Activated CD8-positive, alpha-beta memory T cell treated with anti-CD3 and anti-CD28 coated beads, Interleukin-2, amount 10 ng/mL, durations not matched to agents 7 days and 5 days (primary cell): ENCODE data around the gene RBM20. TPM values are rescaled to one million over a fixed set of nuclear protein-coding genes. Genes with fewer than 3 reads are reported as not detected.

ENCODE experiments used
- ATAC-seq: fragments of 150-1000 bp; cut with Tn5 transposase; one replicate; pipeline ENCODE4 v1.10.0; 2021; ENCODE audit warnings: moderate library complexity
- CTCF ChIA-PET: fragments of 350-600 bp; sonication (Branson Sonifier 250); formaldehyde crosslinking; loops from one replicate; lab custom pipeline; 2021; ENCODE audit warnings: antibody characterized with exemption; lab: Charles Lee
- DNase-seq: peaks from one replicate; pipeline ENCODE4 v3.0.0-alpha.2; 2020
- H3K27ac Mint-ChIP-seq: one replicate; pipeline ENCODE4 v1.8.0; 2021; ENCODE audit warnings: mild to moderate bottlenecking, mixed read lengths
- H3K27me3 Mint-ChIP-seq: one replicate; pipeline ENCODE4 v1.8.0; 2021; ENCODE audit warnings: mixed read lengths
- H3K36me3 Mint-ChIP-seq: one replicate; pipeline ENCODE4 v1.8.0; 2021; ENCODE audit warnings: mild to moderate bottlenecking, mixed read lengths
- H3K4me1 Mint-ChIP-seq: one replicate; pipeline ENCODE4 v1.8.0; 2021; ENCODE audit warnings: mixed read lengths
- H3K4me3 Mint-ChIP-seq: one replicate; pipeline ENCODE4 v1.8.0; 2021; ENCODE audit warnings: mild to moderate bottlenecking, moderate library complexity, mixed read lengths
- H3K9me3 Mint-ChIP-seq: one replicate; pipeline ENCODE4 v1.8.0; 2022; ENCODE audit warnings: low read depth, mixed read lengths
- total RNA-seq, 2 experiments: library from RNA; stranded (reverse); gene quantifications; one replicate each; pipeline ENCODE4 v1.2.3, GENCODE V29; 2021

The RBM20 gene
- total RNA-seq, 2 experiments from 2014 or later, result 0.06 to 0.07 TPM

- ATAC-seq (no peak), DNase-seq (no peak)
- H3K9me3 Mint-ChIP-seq, result no peaks in the 10 kb centered on the region
- H3K4me3 Mint-ChIP-seq, result no peak overlapping the region
- CTCF ChIA-PET, result interaction anchor here (1.1 to 2.3 kb wide), 2 partner anchors 9 to 12 kb away, joined by 4 to 10 read pairs; no protein-coding TSS in a partner anchor
- H3K36me3 Mint-ChIP-seq, result no peaks in the 10 kb centered on the region
- no peaks in the 10 kb centered on the region for H3K4me1 Mint-ChIP-seq
- no peak overlapping the region for H3K27ac Mint-ChIP-seq
- no peaks in the 10 kb centered on the region for H3K27me3 Mint-ChIP-seq
Observed at GRCh38 chr10:110791541-110792073, 147.5 kb downstream of the RBM20 start.

- no peaks in the 10 kb centered on the region for H3K4me1 Mint-ChIP-seq
- no peaks in the 10 kb centered on the region for H3K27me3 Mint-ChIP-seq
- DNase-seq (no peak), ATAC-seq (no peak)
- no peak overlapping the region for H3K27ac Mint-ChIP-seq
- H3K36me3 Mint-ChIP-seq, result no peaks in the 10 kb centered on the region
- H3K9me3 Mint-ChIP-seq, result no peaks in the 10 kb centered on the region
- CTCF ChIA-PET, result interaction anchor here (1.0 to 1.3 kb wide), 4 partner anchors 10 to 101 kb away, joined by 3 to 4 read pairs (median 3); no protein-coding TSS in a partner anchor
- H3K4me3 Mint-ChIP-seq, result no peak overlapping the region
Observed at GRCh38 chr10:110792476-110793125, 148.5 kb downstream of the RBM20 start.

GRCh38 chr10:110793128-110793812 is 149.1 kb downstream of the RBM20 start:
- no peak overlapping the region for H3K4me3 Mint-ChIP-seq
- no peaks in the 10 kb centered on the region for H3K36me3 Mint-ChIP-seq
- no peaks in the 10 kb centered on the region for H3K27me3 Mint-ChIP-seq
- ATAC-seq (no peak), DNase-seq (no peak)
- H3K9me3 Mint-ChIP-seq, result no peaks in the 10 kb centered on the region
- CTCF ChIA-PET, result interaction anchor here (1.0 to 2.1 kb wide), 7 partner anchors 11 to 121 kb away, joined by 3 to 5 read pairs (median 4); no protein-coding TSS in a partner anchor
- H3K4me1 Mint-ChIP-seq, result no peaks in the 10 kb centered on the region
- H3K27ac Mint-ChIP-seq, result no peak overlapping the region

GRCh38 chr10:110793886-110794285 is 149.8 kb downstream of the RBM20 start:
- CTCF ChIA-PET, result interaction anchor here (1.3 to 2.1 kb wide), 5 partner anchors 11 to 122 kb away, joined by 3 to 5 read pairs (median 4); no protein-coding TSS in a partner anchor
- Mint-ChIP-seq H3K9me3 (no peaks in the 10 kb centered on the region), H3K36me3 (no peaks in the 10 kb centered on the region), H3K27me3 (no peaks in the 10 kb centered on the region), H3K4me3 (no peak overlapping the region), H3K27ac (no peak overlapping the region), H3K4me1 (peaks cover 4% of the 10 kb centered on the region)
- ATAC-seq (no peak), DNase-seq (no peak)

- no peaks in the 10 kb centered on the region for H3K27me3 Mint-ChIP-seq
- no peak for DNase-seq
Observed at GRCh38 chr10:110794808-110795207, 150.7 kb downstream of the RBM20 start.

GRCh38 chr10:110797416-110797815 is 153.3 kb downstream of the RBM20 start:
- peaks cover 9% of the 10 kb centered on the region for H3K4me1 Mint-ChIP-seq
- no peak overlapping the region for H3K4me3 Mint-ChIP-seq
- H3K36me3 Mint-ChIP-seq, result no peaks in the 10 kb centered on the region
- H3K9me3 Mint-ChIP-seq, result no peaks in the 10 kb centered on the region
- no peak overlapping the region for H3K27ac Mint-ChIP-seq
- DNase-seq (no peak), ATAC-seq (no peak)
- CTCF ChIA-PET, result no interaction called here
- no peaks in the 10 kb centered on the region for H3K27me3 Mint-ChIP-seq

More at GRCh38 chr10:110794808-110795207, 150.7 kb downstream of the RBM20 start:
- ATAC-seq, result no peak
- CTCF ChIA-PET, result interaction anchor here (1.4 to 2.1 kb wide), 3 partner anchors 10 to 123 kb away, joined by 4 to 5 read pairs (median 4); no protein-coding TSS in a partner anchor
- Mint-ChIP-seq H3K9me3 (no peaks in the 10 kb centered on the region), H3K4me1 (peaks cover 4% of the 10 kb centered on the region), H3K4me3 (no peak overlapping the region), H3K36me3 (no peaks in the 10 kb centered on the region), H3K27ac (no peak overlapping the region)

GRCh38 chr10:110798340-110798739 is 154.2 kb downstream of the RBM20 start:
- H3K27ac Mint-ChIP-seq, result no peak overlapping the region
- ATAC-seq (no peak), DNase-seq (no peak)
- H3K4me1 Mint-ChIP-seq, result peaks cover 18% of the 10 kb centered on the region
- no peaks in the 10 kb centered on the region for H3K27me3 Mint-ChIP-seq
- H3K36me3 Mint-ChIP-seq, result no peaks in the 10 kb centered on the region
- CTCF ChIA-PET, result no interaction called here
- no peak overlapping the region for H3K4me3 Mint-ChIP-seq
- H3K9me3 Mint-ChIP-seq, result no peaks in the 10 kb centered on the region

- Mint-ChIP-seq H3K4me3 (peak overlapping the region; percentile 38), H3K9me3 (no peaks in the 10 kb centered on the region), H3K36me3 (no peaks in the 10 kb centered on the region), H3K4me1 (peaks cover 33% of the 10 kb centered on the region), H3K27ac (peak overlapping the region; percentile 82), H3K27me3 (no peaks in the 10 kb centered on the region)
- CTCF ChIA-PET, result interaction anchor here (0.7 to 4.0 kb wide), 15 partner anchors 10 to 129 kb away, joined by 3 to 28 read pairs (median 10); no protein-coding TSS in a partner anchor
- ATAC-seq (no peak), DNase-seq (no peak)
Observed at GRCh38 chr10:110802090-110802489, 158.0 kb downstream of the RBM20 start.

GRCh38 chr10:110802551-110803238 is 158.6 kb downstream of the RBM20 start:
- no peaks in the 10 kb centered on the region for H3K27me3 Mint-ChIP-seq
- peak overlapping the region; percentile 38 for H3K4me3 Mint-ChIP-seq
- no peaks in the 10 kb centered on the region for H3K9me3 Mint-ChIP-seq
- ATAC-seq (peak; percentile 82), DNase-seq (peak; percentile 72)
- CTCF ChIA-PET, result interaction anchor here (0.7 to 4.0 kb wide), 26 partner anchors 9 to 130 kb away, joined by 3 to 28 read pairs (median 6); partner anchors contain the start of gene PDCD4
- H3K36me3 Mint-ChIP-seq, result no peaks in the 10 kb centered on the region
- peak overlapping the region; percentile 82 for H3K27ac Mint-ChIP-seq
- H3K4me1 Mint-ChIP-seq, result peaks cover 33% of the 10 kb centered on the region

- Mint-ChIP-seq H3K9me3 (no peaks in the 10 kb centered on the region), H3K4me1 (peaks cover 33% of the 10 kb centered on the region), H3K36me3 (no peaks in the 10 kb centered on the region), H3K4me3 (no peak overlapping the region), H3K27me3 (no peaks in the 10 kb centered on the region), H3K27ac (peak overlapping the region; percentile 82)
- DNase-seq, result no peak
- ATAC-seq, result peak; percentile 18
- CTCF ChIA-PET, result interaction anchor here (0.6 to 4.0 kb wide), 32 partner anchors 9 to 131 kb away, joined by 3 to 28 read pairs (median 5); partner anchors contain the start of gene PDCD4
Observed at GRCh38 chr10:110803239-110803749, 159.2 kb downstream of the RBM20 start.

GRCh38 chr10:110803830-110804338 is 159.7 kb downstream of the RBM20 start:
- Mint-ChIP-seq H3K4me1 (peaks cover 29% of the 10 kb centered on the region), H3K4me3 (no peak overlapping the region), H3K27me3 (no peaks in the 10 kb centered on the region), H3K27ac (peak overlapping the region; percentile 68), H3K36me3 (no peaks in the 10 kb centered on the region), H3K9me3 (no peaks in the 10 kb centered on the region)
- ATAC-seq (peak; percentile 79), DNase-seq (peak; percentile 65)
- CTCF ChIA-PET, result interaction anchor here (0.6 to 4.0 kb wide), 37 partner anchors 9 to 144 kb away, joined by 3 to 28 read pairs (median 5); partner anchors contain the start of gene PDCD4

GRCh38 chr10:110804376-110804775 is 160.2 kb downstream of the RBM20 start:
- Mint-ChIP-seq H3K36me3 (no peaks in the 10 kb centered on the region), H3K4me3 (no peak overlapping the region), H3K27me3 (no peaks in the 10 kb centered on the region), H3K27ac (peak overlapping the region; percentile 68), H3K9me3 (no peaks in the 10 kb centered on the region), H3K4me1 (peaks cover 29% of the 10 kb centered on the region)
- CTCF ChIA-PET, result interaction anchor here (0.6 to 4.0 kb wide), 30 partner anchors 8 to 143 kb away, joined by 3 to 28 read pairs (median 5); partner anchors contain the start of gene PDCD4
- ATAC-seq (no peak), DNase-seq (no peak)
